Measurements from ENCODE around the gene TTC27.

GRCh38 chr2:32858713-32859112, 230.9 kb downstream of the TTC27 start:
- no peak for TF ChIP-seq CTCF (conservative IDR thresholded peaks at IDR 0.05)
- no peak for TF ChIP-seq ZFX (IDR thresholded peaks at IDR 0.05)
